WTC11 (cell line): ENCODE measurements around the gene ZNF175. TPM values are rescaled to one million over a fixed set of nuclear protein-coding genes. Genes with fewer than 3 reads are reported as not detected.

ENCODE experiments used
- ATAC-seq: fragments of 200-7000 bp; cut with Tn5 transposase; 2 replicates; pipeline ENCODE4 v1.10.0; 2021; ENCODE audit warnings: mild to moderate bottlenecking, moderate library complexity
- CTCF ChIA-PET: fragments of 300-600 bp; sonication (Branson Sonifier 250); formaldehyde crosslinking; loops from one replicate; lab custom pipeline; 2021; ENCODE audit warnings: antibody characterized with exemption; lab: Charles Lee
- POLR2A ChIA-PET: fragments of 350-600 bp; sonication (Branson Sonifier 250); formaldehyde crosslinking; loops from one replicate; lab custom pipeline; 2021; ENCODE audit warnings: antibody characterized with exemption; lab: Charles Lee
- DNase-seq: peaks from one replicate; pipeline ENCODE4 v3.0.0; 2021; ENCODE audit warnings: low spot score
- H3K27ac Mint-ChIP-seq: 2 replicates; pipeline ENCODE4 v1.8.0; 2021; ENCODE audit warnings: mixed read lengths
- H3K27me3 Mint-ChIP-seq: 2 replicates; pipeline ENCODE4 v1.8.0; 2021; ENCODE audit warnings: low read depth, mild to moderate bottlenecking, moderate library complexity, mixed read lengths
- H3K36me3 Mint-ChIP-seq: 2 replicates; pipeline ENCODE4 v1.8.0; 2021; ENCODE audit warnings: mixed read lengths
- H3K4me1 Mint-ChIP-seq: 2 replicates; pipeline ENCODE4 v1.8.0; 2022; ENCODE audit warnings: mixed read lengths
- H3K4me3 Mint-ChIP-seq: 2 replicates; pipeline ENCODE4 v1.8.0; 2021; ENCODE audit warnings: mild to moderate bottlenecking, moderate library complexity, mixed read lengths
- H3K9me3 Mint-ChIP-seq: 2 replicates; pipeline ENCODE4 v1.8.0; 2021; ENCODE audit warnings: mixed read lengths
- ARID4B ChIP-seq: sonication (generic); formaldehyde crosslinking; IDR thresholded peaks from 2 replicates; pipeline ENCODE4 v1.8.0; 2023; ENCODE audit warnings: missing genetic modification reagents, mild to moderate bottlenecking, borderline replicate concordance
- CTCF ChIP-seq: fragments of 200-600 bp; IDR thresholded peaks from 2 replicates; pipeline ENCODE4 v1.8.0; 2022; ENCODE audit warnings: antibody characterized with exemption
- E2F1 ChIP-seq: sonication (generic); formaldehyde crosslinking; IDR thresholded peaks from 2 replicates; pipeline ENCODE4 v1.8.0; 2022; ENCODE audit warnings: mild to moderate bottlenecking, missing genetic modification reagents
- ELF4 ChIP-seq: sonication (generic); formaldehyde crosslinking; IDR thresholded peaks from 2 replicates; pipeline ENCODE4 v1.8.1; 2022; ENCODE audit warnings: low read depth, mild to moderate bottlenecking, moderate library complexity, missing genetic modification reagents
- ETV6 ChIP-seq: sonication (generic); formaldehyde crosslinking; IDR thresholded peaks from 2 replicates; pipeline ENCODE4 v1.8.1; 2022; ENCODE audit warnings: mild to moderate bottlenecking, missing genetic modification reagents
- GTF2I ChIP-seq: fragments of 250-450 bp; sonication (Bioruptor Pico); conservative IDR thresholded peaks from 2 replicates; pipeline ENCODE4 v1.4.0; 2021; ENCODE audit warnings: mild to moderate bottlenecking
- JUN ChIP-seq: sonication (generic); formaldehyde crosslinking; IDR thresholded peaks from 2 replicates; pipeline ENCODE4 v1.8.0; 2023; ENCODE audit warnings: mild to moderate bottlenecking, missing genetic modification reagents
- KAT7 ChIP-seq: sonication (generic); formaldehyde crosslinking; IDR thresholded peaks from 2 replicates; pipeline ENCODE4 v1.8.1; 2023; ENCODE audit warnings: missing genetic modification reagents, mild to moderate bottlenecking, borderline replicate concordance
- NFYB ChIP-seq: sonication (generic); formaldehyde crosslinking; conservative IDR thresholded peaks from 2 replicates; pipeline ENCODE4 v1.8.0; 2022; ENCODE audit warnings: low read depth, missing genetic modification reagents
- PRRX2 ChIP-seq: fragments of 250-450 bp; sonication (Bioruptor Pico); IDR thresholded peaks from 2 replicates; pipeline ENCODE4 v1.8.0; 2021; ENCODE audit warnings: mild to moderate bottlenecking
- SMAD3 ChIP-seq: sonication (generic); formaldehyde crosslinking; IDR thresholded peaks from 2 replicates; pipeline ENCODE4 v1.8.0; 2022; ENCODE audit warnings: missing genetic modification reagents, mild to moderate bottlenecking, borderline replicate concordance
- TEAD4 ChIP-seq: sonication (generic); formaldehyde crosslinking; IDR thresholded peaks from 2 replicates; pipeline ENCODE4 v1.8.0; 2022; ENCODE audit warnings: mild to moderate bottlenecking, missing genetic modification reagents
- ZNF138 ChIP-seq: sonication (generic); formaldehyde crosslinking; conservative IDR thresholded peaks from 2 replicates; pipeline ENCODE4 v1.8.1; 2022; ENCODE audit warnings: mild to moderate bottlenecking, moderate library complexity, missing genetic modification reagents
- ZNF416 ChIP-seq: fragments of 250-450 bp; sonication (Bioruptor Pico); IDR thresholded peaks from 2 replicates; pipeline ENCODE4 v1.9.0; 2021; ENCODE audit warnings: mild to moderate bottlenecking, inconsistent platforms
- ZNF671 ChIP-seq: fragments of 250-450 bp; sonication (Bioruptor Pico); IDR thresholded peaks from 2 replicates; pipeline ENCODE4 v1.8.0; 2021; ENCODE audit warnings: mild to moderate bottlenecking
- total RNA-seq: library from RNA; stranded (reverse); gene quantifications from 3 replicates; pipeline ENCODE4 v1.2.3, GENCODE V29; 2021
- TF ChIP-seq, protein P1 (sequence below): sonication (generic); formaldehyde crosslinking; IDR thresholded peaks from 2 replicates; pipeline ENCODE4 v1.8.1; 2023; ENCODE audit warnings: mild to moderate bottlenecking, missing genetic modification reagents
- TF ChIP-seq, protein P2 (sequence below): sonication (generic); formaldehyde crosslinking; IDR thresholded peaks from 2 replicates; pipeline ENCODE4 v1.8.0; 2022; ENCODE audit warnings: mild to moderate bottlenecking, missing genetic modification reagents

The ZNF175 gene
- total RNA-seq, 1 experiment from 2014 or later = 10.9 TPM

- DNase-seq (no peak), ATAC-seq (no peak)
- Mint-ChIP-seq H3K4me3 (peak overlapping the region; percentile 41), H3K27me3 (peaks cover 69% of the 10 kb centered on the region), H3K9me3 (no peaks in the 10 kb centered on the region), H3K4me1 (peaks cover 4% of the 10 kb centered on the region; the same call in 1 of the 2 replicates), H3K36me3 (no peaks in the 10 kb centered on the region), H3K27ac (no peak overlapping the region)
- ChIA-PET CTCF (interaction anchor here (0.6 to 2.8 kb wide), 4 partner anchors 14 to 181 kb away, joined by 3 to 16 read pairs (median 6); no protein-coding TSS in a partner anchor), POLR2A (no interaction called here)
- TF ChIP-seq, protein P1, sequence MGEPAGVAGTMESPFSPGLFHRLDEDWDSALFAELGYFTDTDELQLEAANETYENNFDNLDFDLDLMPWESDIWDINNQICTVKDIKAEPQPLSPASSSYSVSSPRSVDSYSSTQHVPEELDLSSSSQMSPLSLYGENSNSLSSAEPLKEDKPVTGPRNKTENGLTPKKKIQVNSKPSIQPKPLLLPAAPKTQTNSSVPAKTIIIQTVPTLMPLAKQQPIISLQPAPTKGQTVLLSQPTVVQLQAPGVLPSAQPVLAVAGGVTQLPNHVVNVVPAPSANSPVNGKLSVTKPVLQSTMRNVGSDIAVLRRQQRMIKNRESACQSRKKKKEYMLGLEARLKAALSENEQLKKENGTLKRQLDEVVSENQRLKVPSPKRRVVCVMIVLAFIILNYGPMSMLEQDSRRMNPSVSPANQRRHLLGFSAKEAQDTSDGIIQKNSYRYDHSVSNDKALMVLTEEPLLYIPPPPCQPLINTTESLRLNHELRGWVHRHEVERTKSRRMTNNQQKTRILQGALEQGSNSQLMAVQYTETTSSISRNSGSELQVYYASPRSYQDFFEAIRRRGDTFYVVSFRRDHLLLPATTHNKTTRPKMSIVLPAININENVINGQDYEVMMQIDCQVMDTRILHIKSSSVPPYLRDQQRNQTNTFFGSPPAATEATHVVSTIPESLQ (CRISPR knock-in tag) = no peak
- TF ChIP-seq ELF4 (CRISPR knock-in tag) (no peak), ZNF138 (no peak), NFYB (no peak), GTF2I (CRISPR knock-in tag) (no peak), E2F1 (CRISPR knock-in tag) (no peak), PRRX2 (no peak), KAT7 (CRISPR knock-in tag) (no peak), ETV6 (CRISPR knock-in tag) (no peak), CTCF (no peak), SMAD3 (CRISPR knock-in tag) (no peak), ZNF416 (CRISPR knock-in tag) (no peak)
- TF ChIP-seq, protein P2, sequence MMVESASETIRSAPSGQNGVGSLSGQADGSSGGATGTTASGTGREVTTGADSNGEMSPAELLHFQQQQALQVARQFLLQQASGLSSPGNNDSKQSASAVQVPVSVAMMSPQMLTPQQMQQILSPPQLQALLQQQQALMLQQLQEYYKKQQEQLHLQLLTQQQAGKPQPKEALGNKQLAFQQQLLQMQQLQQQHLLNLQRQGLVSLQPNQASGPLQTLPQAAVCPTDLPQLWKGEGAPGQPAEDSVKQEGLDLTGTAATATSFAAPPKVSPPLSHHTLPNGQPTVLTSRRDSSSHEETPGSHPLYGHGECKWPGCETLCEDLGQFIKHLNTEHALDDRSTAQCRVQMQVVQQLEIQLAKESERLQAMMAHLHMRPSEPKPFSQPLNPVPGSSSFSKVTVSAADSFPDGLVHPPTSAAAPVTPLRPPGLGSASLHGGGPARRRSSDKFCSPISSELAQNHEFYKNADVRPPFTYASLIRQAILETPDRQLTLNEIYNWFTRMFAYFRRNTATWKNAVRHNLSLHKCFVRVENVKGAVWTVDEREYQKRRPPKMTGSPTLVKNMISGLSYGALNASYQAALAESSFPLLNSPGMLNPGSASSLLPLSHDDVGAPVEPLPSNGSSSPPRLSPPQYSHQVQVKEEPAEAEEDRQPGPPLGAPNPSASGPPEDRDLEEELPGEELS (CRISPR knock-in tag) = no peak
Observed at GRCh38 chr19:51602189-51602854, 31.2 kb downstream of the ZNF175 start.

DNA sequence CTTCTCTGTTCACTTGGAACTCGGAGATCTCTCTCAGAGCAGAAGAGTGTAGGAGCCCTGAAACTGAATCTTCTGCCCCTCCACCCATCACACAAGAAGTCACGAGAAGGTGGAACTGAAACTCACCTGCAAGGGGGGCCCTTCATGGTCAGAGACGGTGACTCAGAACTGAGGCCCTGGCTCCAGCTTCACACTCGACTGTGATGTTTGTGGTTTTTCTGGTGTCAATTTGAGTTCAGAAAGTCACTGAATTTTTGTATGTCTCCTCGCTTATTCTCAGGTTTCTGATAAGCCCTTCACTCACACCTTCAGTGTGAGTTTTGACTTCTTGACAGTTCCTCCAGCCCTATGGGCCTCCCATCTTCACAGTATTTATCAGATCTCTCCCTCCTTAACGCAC lies 36.0 kb downstream of the ZNF175 start:
- DNase-seq = no peak
- ChIA-PET POLR2A (no interaction called here), CTCF (interaction anchor here (1.1 to 2.8 kb wide), 5 partner anchors 42 to 186 kb away, joined by 3 to 25 read pairs (median 10); no protein-coding TSS in a partner anchor)
- peaks cover 66% of the 10 kb centered on the region for H3K27me3 Mint-ChIP-seq
- no peaks in the 10 kb centered on the region for H3K9me3 Mint-ChIP-seq
- no peak for ATAC-seq
- H3K4me1 Mint-ChIP-seq = peaks cover 4% of the 10 kb centered on the region; the same call in 1 of the 2 replicates
- H3K4me3 Mint-ChIP-seq = no peak overlapping the region
- TF ChIP-seq ZNF671 (CRISPR knock-in tag) (no peak), ARID4B (CRISPR knock-in tag) (no peak), TEAD4 (CRISPR knock-in tag) (no peak), JUN (CRISPR knock-in tag) (no peak)
- H3K36me3 Mint-ChIP-seq = no peaks in the 10 kb centered on the region
- H3K27ac Mint-ChIP-seq = no peak overlapping the region
